NT2/D1 (cell line): ENCODE measurements around the gene UGT1A6.

ENCODE experiments used
- YY1 ChIP-seq: IDR thresholded peaks from 2 replicates; pipeline ENCODE4 v1.6.1; 2011; ENCODE audit not compliant: insufficient read length, insufficient read depth
- ZNF274 ChIP-seq: IDR thresholded peaks from 2 replicates; pipeline ENCODE4 v1.6.1; 2011; ENCODE audit warnings: mild to moderate bottlenecking, low read depth, low read length

GRCh38 chr2:233758141-233758540 lies 65.5 kb downstream of the UGT1A6 start:
- TF ChIP-seq ZNF274 (no peak), YY1 (no peak)
